Type B pancreatic cell (in vitro differentiated cells): ENCODE measurements around the gene SPATA31E1. TPM values are rescaled to one million over a fixed set of nuclear protein-coding genes. Genes with fewer than 3 reads are reported as not detected.

Experiments used
- DNase-seq: peaks from one replicate; pipeline ENCODE4 v3.0.0; 2021; ENCODE audit warnings: mixed read lengths; ENCODE audit not compliant: unreplicated experiment; ENCODE audit errors: extremely low spot score
- H3K27ac Mint-ChIP-seq: 2 replicates; pipeline ENCODE4 v1.8.0; 2021; ENCODE audit warnings: mild to moderate bottlenecking, mixed read lengths
- H3K27me3 Mint-ChIP-seq: 2 replicates; pipeline ENCODE4 v1.8.0; 2021; ENCODE audit warnings: mixed read lengths
- H3K36me3 Mint-ChIP-seq: 2 replicates; pipeline ENCODE4 v1.8.0; 2021; ENCODE audit warnings: mixed read lengths
- H3K4me1 Mint-ChIP-seq: one replicate; pipeline ENCODE4 v1.8.0; 2021; ENCODE audit warnings: mixed read lengths; ENCODE audit not compliant: unreplicated experiment
- H3K4me3 Mint-ChIP-seq: 2 replicates; pipeline ENCODE4 v1.8.0; 2021; ENCODE audit warnings: mild to moderate bottlenecking, mixed read lengths
- H3K9me3 Mint-ChIP-seq: 2 replicates; pipeline ENCODE4 v1.8.0; 2021; ENCODE audit warnings: mixed read lengths
- total RNA-seq: library from RNA; stranded (reverse); gene quantifications from 2 replicates; pipeline ENCODE4 v1.2.1, GENCODE V29; 2021; ENCODE audit warnings: low replicate concordance
- TF ChIP-seq, protein P1 (sequence below): fragments of 200-600 bp; sonication (generic); conservative IDR thresholded peaks from 2 replicates; pipeline ENCODE4 v1.5.0; 2021; ENCODE audit warnings: antibody characterized with exemption, mild to moderate bottlenecking

SPATA31E1 gene
- total RNA-seq, 1 donor from 2014 or later, result not detected

DNA sequence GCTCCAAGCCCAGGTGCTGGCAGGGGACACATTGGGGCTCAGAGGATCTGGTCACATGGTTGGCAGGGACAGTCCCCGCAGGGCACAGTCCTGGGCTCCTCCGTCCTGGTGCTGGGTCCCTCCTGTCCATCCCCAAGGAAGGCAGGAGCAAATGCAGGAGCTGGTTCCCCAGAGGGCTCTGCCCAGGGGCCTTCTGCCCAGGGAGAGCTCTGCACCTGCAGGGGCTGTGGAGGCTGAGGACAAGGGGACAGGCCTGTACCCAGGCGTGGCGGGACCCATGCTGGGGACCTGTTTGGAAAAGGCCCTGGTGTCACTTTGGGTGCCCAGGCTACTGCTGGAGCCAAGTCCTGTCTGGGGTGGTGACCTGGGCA lies 7.2 kb downstream of the SPATA31E1 start:
- TF ChIP-seq, protein P1, sequence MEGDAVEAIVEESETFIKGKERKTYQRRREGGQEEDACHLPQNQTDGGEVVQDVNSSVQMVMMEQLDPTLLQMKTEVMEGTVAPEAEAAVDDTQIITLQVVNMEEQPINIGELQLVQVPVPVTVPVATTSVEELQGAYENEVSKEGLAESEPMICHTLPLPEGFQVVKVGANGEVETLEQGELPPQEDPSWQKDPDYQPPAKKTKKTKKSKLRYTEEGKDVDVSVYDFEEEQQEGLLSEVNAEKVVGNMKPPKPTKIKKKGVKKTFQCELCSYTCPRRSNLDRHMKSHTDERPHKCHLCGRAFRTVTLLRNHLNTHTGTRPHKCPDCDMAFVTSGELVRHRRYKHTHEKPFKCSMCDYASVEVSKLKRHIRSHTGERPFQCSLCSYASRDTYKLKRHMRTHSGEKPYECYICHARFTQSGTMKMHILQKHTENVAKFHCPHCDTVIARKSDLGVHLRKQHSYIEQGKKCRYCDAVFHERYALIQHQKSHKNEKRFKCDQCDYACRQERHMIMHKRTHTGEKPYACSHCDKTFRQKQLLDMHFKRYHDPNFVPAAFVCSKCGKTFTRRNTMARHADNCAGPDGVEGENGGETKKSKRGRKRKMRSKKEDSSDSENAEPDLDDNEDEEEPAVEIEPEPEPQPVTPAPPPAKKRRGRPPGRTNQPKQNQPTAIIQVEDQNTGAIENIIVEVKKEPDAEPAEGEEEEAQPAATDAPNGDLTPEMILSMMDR, result no peak
- H3K4me3 Mint-ChIP-seq, result no peak overlapping the region
- no peaks in the 10 kb centered on the region for H3K36me3 Mint-ChIP-seq
- H3K9me3 Mint-ChIP-seq, result no peaks in the 10 kb centered on the region
- no peak overlapping the region for H3K27ac Mint-ChIP-seq
- peak; percentile 60 for DNase-seq
- no peaks in the 10 kb centered on the region for H3K27me3 Mint-ChIP-seq
- no peaks in the 10 kb centered on the region for H3K4me1 Mint-ChIP-seq

GRCh38 chr9:87890837-87891236 lies 8.2 kb downstream of the SPATA31E1 start:
- H3K27me3 Mint-ChIP-seq, result no peaks in the 10 kb centered on the region
- no peaks in the 10 kb centered on the region for H3K4me1 Mint-ChIP-seq
- no peak overlapping the region for H3K4me3 Mint-ChIP-seq
- H3K36me3 Mint-ChIP-seq, result no peaks in the 10 kb centered on the region
- TF ChIP-seq, protein P1, result no peak
- no peaks in the 10 kb centered on the region for H3K9me3 Mint-ChIP-seq
- no peak overlapping the region for H3K27ac Mint-ChIP-seq
- no peak for DNase-seq

DNA sequence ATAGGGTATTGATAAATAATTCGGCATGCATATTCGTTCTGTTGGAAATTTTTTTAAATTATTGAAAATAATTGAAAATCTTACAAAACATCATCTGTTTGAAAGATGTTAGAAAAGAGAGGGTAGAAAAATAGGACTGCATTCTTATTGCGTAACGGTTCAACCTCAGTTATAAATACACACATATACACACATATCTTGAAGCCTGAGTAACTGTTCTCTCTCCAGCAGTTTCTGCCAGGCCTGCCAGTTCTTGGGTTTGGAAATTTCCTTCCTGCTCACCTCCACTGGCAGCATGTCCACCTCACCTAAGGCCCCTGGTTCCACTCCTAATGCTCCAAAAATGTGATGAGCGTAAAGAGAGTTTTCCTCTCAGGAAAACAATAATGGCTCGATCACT lies 9.1 kb downstream of the SPATA31E1 start:
- H3K4me3 Mint-ChIP-seq, result no peak overlapping the region
- H3K4me1 Mint-ChIP-seq, result no peaks in the 10 kb centered on the region
- DNase-seq, result no peak
- no peak overlapping the region for H3K27ac Mint-ChIP-seq
- no peaks in the 10 kb centered on the region for H3K9me3 Mint-ChIP-seq
- no peaks in the 10 kb centered on the region for H3K27me3 Mint-ChIP-seq
- H3K36me3 Mint-ChIP-seq, result no peaks in the 10 kb centered on the region
- TF ChIP-seq, protein P1, result no peak

DNA sequence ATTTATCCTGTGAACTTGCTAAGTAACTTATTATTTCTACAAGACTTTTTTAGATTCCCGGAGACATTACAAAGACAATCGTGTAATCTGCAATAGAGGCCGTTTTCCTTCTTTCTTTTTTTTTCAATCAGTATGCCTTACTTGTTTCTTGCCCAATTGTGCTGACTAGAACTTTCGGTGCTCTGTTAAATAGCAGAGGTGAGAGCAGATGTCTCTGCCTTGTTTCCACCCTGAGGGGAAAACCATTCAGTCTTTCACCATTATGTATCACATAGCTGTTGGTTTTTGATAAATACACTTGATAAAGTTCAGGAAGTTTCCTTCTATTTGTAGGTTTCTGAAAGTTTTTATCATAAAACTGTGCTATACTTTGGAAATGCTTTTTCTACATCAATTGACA lies 10.3 kb downstream of the SPATA31E1 start:
- H3K9me3 Mint-ChIP-seq, result no peaks in the 10 kb centered on the region
- H3K27ac Mint-ChIP-seq, result no peak overlapping the region
- H3K4me1 Mint-ChIP-seq, result no peaks in the 10 kb centered on the region
- H3K4me3 Mint-ChIP-seq, result no peak overlapping the region
- peaks cover 3% of the 10 kb centered on the region for H3K27me3 Mint-ChIP-seq
- no peaks in the 10 kb centered on the region for H3K36me3 Mint-ChIP-seq
- TF ChIP-seq, protein P1, result no peak
- no peak for DNase-seq

DNA sequence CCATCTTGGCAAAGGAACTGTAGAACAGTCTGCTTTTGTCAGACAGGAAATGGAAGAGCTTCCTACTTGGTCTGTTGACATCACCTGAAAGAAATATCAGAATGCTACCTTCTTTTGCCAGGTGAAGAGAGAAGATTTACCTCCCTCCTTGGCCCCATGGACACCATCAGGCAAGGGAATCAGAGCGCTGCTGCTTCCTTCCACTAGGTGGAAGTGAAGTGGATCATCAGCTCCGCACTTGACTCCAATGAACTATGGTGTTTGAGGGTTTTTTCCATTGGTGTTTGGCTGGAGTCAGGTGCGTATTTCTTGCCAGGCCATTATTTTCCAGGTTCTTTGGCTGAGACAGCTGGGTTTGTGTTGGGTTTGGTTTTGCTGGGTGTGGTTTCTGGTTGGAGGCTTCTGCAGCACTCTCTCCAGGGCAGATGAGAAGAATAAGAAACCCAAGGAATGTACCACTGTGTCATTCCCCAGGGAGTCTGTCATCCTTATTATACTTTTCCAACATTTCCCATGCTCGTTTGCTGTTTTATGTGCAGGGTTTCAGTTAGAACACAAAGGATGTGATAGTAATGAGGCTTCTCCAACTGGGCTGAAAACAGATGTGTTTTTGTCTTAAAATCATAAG lies 12.4 kb downstream of the SPATA31E1 start:
- Mint-ChIP-seq H3K27ac (no peak overlapping the region), H3K4me1 (no peaks in the 10 kb centered on the region), H3K9me3 (no peaks in the 10 kb centered on the region), H3K4me3 (no peak overlapping the region), H3K36me3 (no peaks in the 10 kb centered on the region), H3K27me3 (peaks cover 6% of the 10 kb centered on the region)
- TF ChIP-seq, protein P1, result no peak
- DNase-seq, result no peak

- Mint-ChIP-seq H3K36me3 (no peaks in the 10 kb centered on the region), H3K9me3 (peaks cover 4% of the 10 kb centered on the region), H3K27me3 (peaks cover 6% of the 10 kb centered on the region), H3K4me1 (no peaks in the 10 kb centered on the region), H3K27ac (no peak overlapping the region), H3K4me3 (no peak overlapping the region)
- no peak for DNase-seq
- TF ChIP-seq, protein P1, result no peak
Observed at GRCh38 chr9:87896891-87897290, 14.2 kb downstream of the SPATA31E1 start.
